ENCODE measurements around the gene CGB1.

GRCh38 chr19:49019242-49019932, 17.3 kb downstream of the CGB1 start:
- TF ChIP-seq EZH2 (IDR thresholded peaks at IDR 0.05; ENCODE audit: low read length, missing control alignments): no peak
- TF ChIP-seq CTCF (conservative IDR thresholded peaks at IDR 0.05 in 1 of 2, IDR thresholded peaks at IDR 0.05 in 1 of 2; ENCODE audit: low read depth in 1 of 2, low read length in 2 of 2): peak in 1 of 2 donors; percentile 11
